Memory B cell (primary cell): ENCODE measurements around the gene ACKR3.
A peak's percentile ranks its signal among the peaks of the same experiment; 100 is the strongest.

Experiments
- ATAC-seq: fragments of 150-1000 bp; cut with Tn5 transposase; 2 replicates; pipeline ENCODE4 v1.10.0; 2021; ENCODE audit warnings: low read depth, mild to moderate bottlenecking, moderate library complexity
- DNase-seq, 2 donors: peaks; one replicate each; pipeline ENCODE4 v3.0.0; 2022; ENCODE audit warnings: low spot score in 2 of 2
- H3K27ac Mint-ChIP-seq: one replicate; pipeline ENCODE4 v1.8.0; 2022; ENCODE audit warnings: mild to moderate bottlenecking, moderate library complexity, mixed read lengths
- H3K27me3 Mint-ChIP-seq: one replicate; pipeline ENCODE4 v1.8.0; 2022; ENCODE audit warnings: mixed read lengths
- H3K36me3 Mint-ChIP-seq: one replicate; pipeline ENCODE4 v1.8.0; 2022; ENCODE audit warnings: mild to moderate bottlenecking, mixed read lengths
- H3K4me1 Mint-ChIP-seq: one replicate; pipeline ENCODE4 v1.8.0; 2022; ENCODE audit warnings: mixed read lengths
- H3K4me3 Mint-ChIP-seq: one replicate; pipeline ENCODE4 v1.8.0; 2022; ENCODE audit warnings: mild to moderate bottlenecking, moderate library complexity, mixed read lengths
- H3K9me3 Mint-ChIP-seq: one replicate; pipeline ENCODE4 v1.8.0; 2022; ENCODE audit warnings: mixed read lengths

ACKR3 gene

GRCh38 chr2:236593531-236593930 lies 23.9 kb downstream of the ACKR3 start:
- ATAC-seq, result no peak
- Mint-ChIP-seq H3K27me3 (peaks cover 1% of the 10 kb centered on the region), H3K4me3 (no peak overlapping the region), H3K4me1 (no peaks in the 10 kb centered on the region), H3K9me3 (no peaks in the 10 kb centered on the region), H3K27ac (no peak overlapping the region), H3K36me3 (no peaks in the 10 kb centered on the region)
- DNase-seq, result no peak

GRCh38 chr2:236593956-236594355 lies 24.3 kb downstream of the ACKR3 start:
- Mint-ChIP-seq H3K27me3 (peaks cover 1% of the 10 kb centered on the region), H3K4me3 (no peak overlapping the region), H3K4me1 (no peaks in the 10 kb centered on the region), H3K9me3 (no peaks in the 10 kb centered on the region), H3K27ac (no peak overlapping the region), H3K36me3 (no peaks in the 10 kb centered on the region)
- ATAC-seq (no peak), DNase-seq (no peak)

- Mint-ChIP-seq H3K36me3 (no peaks in the 10 kb centered on the region), H3K27me3 (peaks cover 4% of the 10 kb centered on the region), H3K9me3 (peaks cover 3% of the 10 kb centered on the region), H3K27ac (no peak overlapping the region), H3K4me3 (no peak overlapping the region), H3K4me1 (peaks cover 3% of the 10 kb centered on the region)
- ATAC-seq (no peak), DNase-seq (no peak)
Observed at GRCh38 chr2:236597629-236598028, 28.0 kb downstream of the ACKR3 start.

- H3K36me3 Mint-ChIP-seq, result no peaks in the 10 kb centered on the region
- H3K27me3 Mint-ChIP-seq, result peaks cover 4% of the 10 kb centered on the region
- H3K4me3 Mint-ChIP-seq, result no peak overlapping the region
- no peak for ATAC-seq
- DNase-seq, result no peak
- H3K4me1 Mint-ChIP-seq, result peaks cover 3% of the 10 kb centered on the region
- H3K27ac Mint-ChIP-seq, result no peak overlapping the region
- peaks cover 3% of the 10 kb centered on the region for H3K9me3 Mint-ChIP-seq
Observed at GRCh38 chr2:236599059-236599458, 29.4 kb downstream of the ACKR3 start.

- Mint-ChIP-seq H3K27me3 (peaks cover 8% of the 10 kb centered on the region), H3K36me3 (no peaks in the 10 kb centered on the region), H3K9me3 (peaks cover 3% of the 10 kb centered on the region), H3K4me3 (no peak overlapping the region), H3K4me1 (peaks cover 4% of the 10 kb centered on the region), H3K27ac (no peak overlapping the region)
- no peak for ATAC-seq
- no peak for DNase-seq
Observed at GRCh38 chr2:236600158-236600557, 30.5 kb downstream of the ACKR3 start.

GRCh38 chr2:236600892-236601291 lies 31.3 kb downstream of the ACKR3 start:
- H3K4me3 Mint-ChIP-seq, result no peak overlapping the region
- peaks cover 6% of the 10 kb centered on the region for H3K4me1 Mint-ChIP-seq
- peaks cover 10% of the 10 kb centered on the region for H3K27me3 Mint-ChIP-seq
- H3K9me3 Mint-ChIP-seq, result peaks cover 3% of the 10 kb centered on the region
- no peak for DNase-seq
- H3K27ac Mint-ChIP-seq, result no peak overlapping the region
- ATAC-seq, result no peak
- H3K36me3 Mint-ChIP-seq, result no peaks in the 10 kb centered on the region

GRCh38 chr2:236601316-236602202 lies 31.9 kb downstream of the ACKR3 start:
- no peak overlapping the region for H3K27ac Mint-ChIP-seq
- peaks cover 15% of the 10 kb centered on the region for H3K27me3 Mint-ChIP-seq
- H3K9me3 Mint-ChIP-seq, result peaks cover 3% of the 10 kb centered on the region
- H3K4me3 Mint-ChIP-seq, result no peak overlapping the region
- ATAC-seq (peak; percentile 62), DNase-seq (no peak)
- H3K36me3 Mint-ChIP-seq, result no peaks in the 10 kb centered on the region
- H3K4me1 Mint-ChIP-seq, result peaks cover 6% of the 10 kb centered on the region

- DNase-seq, result no peak
- no peaks in the 10 kb centered on the region for H3K36me3 Mint-ChIP-seq
- ATAC-seq, result no peak
- peaks cover 6% of the 10 kb centered on the region for H3K4me1 Mint-ChIP-seq
- H3K27ac Mint-ChIP-seq, result no peak overlapping the region
- H3K4me3 Mint-ChIP-seq, result no peak overlapping the region
- peaks cover 3% of the 10 kb centered on the region for H3K9me3 Mint-ChIP-seq
- H3K27me3 Mint-ChIP-seq, result peaks cover 23% of the 10 kb centered on the region
Observed at GRCh38 chr2:236602678-236603077, 33.1 kb downstream of the ACKR3 start.

- peaks cover 24% of the 10 kb centered on the region for H3K27me3 Mint-ChIP-seq
- no peak overlapping the region for H3K27ac Mint-ChIP-seq
- no peak overlapping the region for H3K4me3 Mint-ChIP-seq
- ATAC-seq (no peak), DNase-seq (no peak)
- H3K9me3 Mint-ChIP-seq, result peaks cover 3% of the 10 kb centered on the region
- H3K36me3 Mint-ChIP-seq, result no peaks in the 10 kb centered on the region
- H3K4me1 Mint-ChIP-seq, result peaks cover 6% of the 10 kb centered on the region
Observed at GRCh38 chr2:236603361-236604015, 33.9 kb downstream of the ACKR3 start.

- H3K27ac Mint-ChIP-seq, result no peak overlapping the region
- H3K4me1 Mint-ChIP-seq, result peaks cover 6% of the 10 kb centered on the region
- H3K9me3 Mint-ChIP-seq, result peaks cover 3% of the 10 kb centered on the region
- no peak for DNase-seq
- H3K4me3 Mint-ChIP-seq, result no peak overlapping the region
- H3K27me3 Mint-ChIP-seq, result peaks cover 25% of the 10 kb centered on the region
- no peak for ATAC-seq
- H3K36me3 Mint-ChIP-seq, result no peaks in the 10 kb centered on the region
Observed at GRCh38 chr2:236604575-236605344, 35.1 kb downstream of the ACKR3 start.

GRCh38 chr2:236605345-236605734 lies 35.7 kb downstream of the ACKR3 start:
- H3K4me1 Mint-ChIP-seq, result peaks cover 6% of the 10 kb centered on the region
- H3K36me3 Mint-ChIP-seq, result no peaks in the 10 kb centered on the region
- ATAC-seq (no peak), DNase-seq (no peak)
- H3K9me3 Mint-ChIP-seq, result peaks cover 3% of the 10 kb centered on the region
- H3K27me3 Mint-ChIP-seq, result peaks cover 24% of the 10 kb centered on the region
- no peak overlapping the region for H3K27ac Mint-ChIP-seq
- H3K4me3 Mint-ChIP-seq, result no peak overlapping the region

GRCh38 chr2:236606023-236606422 lies 36.4 kb downstream of the ACKR3 start:
- no peak for DNase-seq
- no peak overlapping the region for H3K27ac Mint-ChIP-seq
- H3K36me3 Mint-ChIP-seq, result no peaks in the 10 kb centered on the region
- no peak overlapping the region for H3K4me3 Mint-ChIP-seq
- no peak for ATAC-seq
- peaks cover 6% of the 10 kb centered on the region for H3K4me1 Mint-ChIP-seq
- peaks cover 23% of the 10 kb centered on the region for H3K27me3 Mint-ChIP-seq
- H3K9me3 Mint-ChIP-seq, result peaks cover 3% of the 10 kb centered on the region

- DNase-seq (no peak), ATAC-seq (no peak)
- Mint-ChIP-seq H3K9me3 (no peaks in the 10 kb centered on the region), H3K4me3 (no peak overlapping the region), H3K27ac (no peak overlapping the region), H3K27me3 (peaks cover 26% of the 10 kb centered on the region), H3K36me3 (no peaks in the 10 kb centered on the region), H3K4me1 (peaks cover 4% of the 10 kb centered on the region)
Observed at GRCh38 chr2:236607471-236608187, 38.0 kb downstream of the ACKR3 start.

GRCh38 chr2:236608188-236608525 lies 38.5 kb downstream of the ACKR3 start:
- Mint-ChIP-seq H3K36me3 (no peaks in the 10 kb centered on the region), H3K9me3 (no peaks in the 10 kb centered on the region), H3K27ac (no peak overlapping the region), H3K4me3 (no peak overlapping the region), H3K4me1 (peaks cover 4% of the 10 kb centered on the region), H3K27me3 (peaks cover 26% of the 10 kb centered on the region)
- ATAC-seq (no peak), DNase-seq (no peak)
